HG03108 (cell line): ENCODE data around the gene BBLN.

Source experiments
- ATAC-seq: cut with Tn5 transposase; IDR thresholded peaks from one replicate; pipeline ENCODE4 v1.9.1; 2021; ENCODE audit warnings: moderate library complexity; ENCODE audit not compliant: unreplicated experiment

BBLN gene

GRCh38 chr9:128211186-128211980 lies 51.3 kb downstream of the BBLN start:
- ATAC-seq: no peak

- no peak for ATAC-seq
Measured at GRCh38 chr9:128211981-128212281, 51.9 kb downstream of the BBLN start.
